Endodermal cell (in vitro differentiated cells): ENCODE data around the gene BOLL. TPM values are rescaled to one million over a fixed set of nuclear protein-coding genes. Genes with fewer than 3 reads are reported as not detected.

ENCODE experiments used
- DNase-seq: peaks from one replicate; pipeline ENCODE4 v3.0.0-alpha.2; 2017
- H3K27ac ChIP-seq: 2 replicates; pipeline ENCODE4 v1.5.1; 2013; ENCODE audit warnings: mild to moderate bottlenecking, low read depth, low read length, moderate library complexity
- H3K27me3 ChIP-seq: 2 replicates; pipeline ENCODE4 v1.6.1; 2013; ENCODE audit warnings: mild to moderate bottlenecking, low read length, moderate library complexity; ENCODE audit not compliant: insufficient read depth, control insufficient read depth, poor library complexity, severe bottlenecking
- H3K36me3 ChIP-seq: 2 replicates; pipeline ENCODE4 v1.7.0; 2013; ENCODE audit warnings: mild to moderate bottlenecking, low read length, moderate library complexity; ENCODE audit not compliant: control insufficient read depth, insufficient read depth
- H3K4me1 ChIP-seq: one replicate; pipeline ENCODE4 v1.7.0; 2013; ENCODE audit warnings: low read length; ENCODE audit not compliant: control insufficient read depth, insufficient read depth
- H3K4me3 ChIP-seq: 2 replicates; pipeline ENCODE4 v1.5.1; 2013; ENCODE audit warnings: mild to moderate bottlenecking, low read length, moderate library complexity
- H3K9ac ChIP-seq: 2 replicates; pipeline ENCODE4 v1.6.1; 2013; ENCODE audit warnings: mild to moderate bottlenecking, low read length, moderate library complexity; ENCODE audit not compliant: poor library complexity, severe bottlenecking; ENCODE audit errors: extremely low read depth
- H3K9me3 ChIP-seq: 2 replicates; pipeline ENCODE4 v1.6.1; 2013; ENCODE audit warnings: mild to moderate bottlenecking, low read length, moderate library complexity; ENCODE audit not compliant: control insufficient read depth
- H3K27ac Mint-ChIP-seq: 2 replicates; pipeline ENCODE4 v1.8.0; 2020; ENCODE audit warnings: mixed read lengths
- H3K27me3 Mint-ChIP-seq: 2 replicates; pipeline ENCODE4 v1.8.0; 2021; ENCODE audit warnings: mild to moderate bottlenecking, mixed read lengths; ENCODE audit not compliant: insufficient read depth
- H3K36me3 Mint-ChIP-seq: 2 replicates; pipeline ENCODE4 v1.8.0; 2020; ENCODE audit warnings: low read depth, mixed read lengths
- H3K4me1 Mint-ChIP-seq: 2 replicates; pipeline ENCODE4 v1.8.0; 2020; ENCODE audit warnings: mixed read lengths
- H3K4me3 Mint-ChIP-seq: 2 replicates; pipeline ENCODE4 v1.8.0; 2020; ENCODE audit warnings: mild to moderate bottlenecking, moderate library complexity, mixed read lengths
- H3K9me3 Mint-ChIP-seq: 2 replicates; pipeline ENCODE4 v1.8.0; 2020; ENCODE audit warnings: mild to moderate bottlenecking, mixed read lengths
- CTCF ChIP-seq: fragments of 200-600 bp; sonication (generic); conservative IDR thresholded peaks from 2 replicates; pipeline ENCODE4 v1.5.0; 2021; ENCODE audit warnings: antibody characterized with exemption, mild to moderate bottlenecking
- WGBS, 2 experiments: methylation state at CpG; one replicate each; pipeline versions ENCODE4 v1.1.5 to v1.1.7; 2013; ENCODE audit warnings: missing lambda C conversion rate in 2 of 2, mixed read lengths in 1 of 2; ENCODE audit not compliant: insufficient coverage in 1 of 2, insufficient read length in 1 of 2; 5-methylcytosine and 5-hydroxymethylcytosine counted together
- total RNA-seq, 2 donors: library from RNA; stranded (reverse); fragmentation: NEBNext Ultra II Directional in 1 of 2; extraction: Animal tissue kit (Norgen Biotek cat#: 25700) in 1 of 2; gene quantifications; 2 replicates in 1 of 2; 3 replicates in 1 of 2; pipeline ENCODE4 v1.2.1, GENCODE V29; 2021

Gene BOLL
- total RNA-seq, 2 donors from 2014 or later = not detected

- H3K27me3 Mint-ChIP-seq = peaks cover 45% of the 10 kb centered on the region
- Histone ChIP-seq H3K27me3 (peaks cover 35% of the 10 kb centered on the region), H3K4me3 (no peak overlapping the region), H3K9me3 (no peaks in the 10 kb centered on the region), H3K36me3 (no peaks in the 10 kb centered on the region), H3K9ac (no peak overlapping the region), H3K27ac (no peak overlapping the region), H3K4me1 (no peaks in the 10 kb centered on the region)
- DNase-seq = no peak
- peaks cover 4% of the 10 kb centered on the region for H3K9me3 Mint-ChIP-seq
- no peak for TF ChIP-seq CTCF
- no peak overlapping the region for H3K4me3 Mint-ChIP-seq
- peaks cover 10% of the 10 kb centered on the region for H3K4me1 Mint-ChIP-seq
- H3K36me3 Mint-ChIP-seq = no peaks in the 10 kb centered on the region
- no peak overlapping the region for H3K27ac Mint-ChIP-seq
Measured at GRCh38 chr2:197801033-197801432, 15.9 kb upstream of the BOLL start.

DNA sequence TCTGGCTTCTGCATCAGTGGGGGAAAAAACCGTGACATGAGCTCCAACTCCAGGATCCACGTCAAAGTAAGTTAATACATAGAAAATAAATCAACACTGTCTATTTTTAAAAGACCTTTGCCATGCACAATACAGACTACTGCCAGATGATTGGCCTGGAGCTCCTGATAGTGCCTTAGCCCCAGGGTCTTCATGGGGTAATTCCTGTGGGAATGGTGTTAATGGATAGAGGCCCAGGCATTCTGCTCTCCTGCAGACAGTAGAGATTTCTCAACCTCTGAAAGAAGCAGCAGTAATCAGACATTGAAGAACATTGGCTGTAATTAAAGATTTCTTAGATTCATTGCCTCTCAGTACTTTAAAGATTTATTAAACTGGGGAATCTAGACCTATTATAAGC lies 15.0 kb upstream of the BOLL start:
- Mint-ChIP-seq H3K4me3 (no peak overlapping the region), H3K27ac (no peak overlapping the region), H3K4me1 (peaks cover 5% of the 10 kb centered on the region), H3K27me3 (peaks cover 35% of the 10 kb centered on the region), H3K9me3 (peaks cover 7% of the 10 kb centered on the region), H3K36me3 (no peaks in the 10 kb centered on the region)
- no peaks in the 10 kb centered on the region for H3K4me1 ChIP-seq
- no peaks in the 10 kb centered on the region for H3K36me3 ChIP-seq
- no peak overlapping the region for H3K4me3 ChIP-seq
- DNase-seq = no peak
- H3K27me3 ChIP-seq = peaks cover 26% of the 10 kb centered on the region
- H3K27ac ChIP-seq = no peak overlapping the region
- 88% methylated on average over 2 of the region's 2 CpGs; no CpG with 5 or more reads in 1 of the 2 experiments for WGBS, 2 experiments
- TF ChIP-seq CTCF = no peak
- H3K9me3 ChIP-seq = no peaks in the 10 kb centered on the region
- H3K9ac ChIP-seq = no peak overlapping the region

DNA sequence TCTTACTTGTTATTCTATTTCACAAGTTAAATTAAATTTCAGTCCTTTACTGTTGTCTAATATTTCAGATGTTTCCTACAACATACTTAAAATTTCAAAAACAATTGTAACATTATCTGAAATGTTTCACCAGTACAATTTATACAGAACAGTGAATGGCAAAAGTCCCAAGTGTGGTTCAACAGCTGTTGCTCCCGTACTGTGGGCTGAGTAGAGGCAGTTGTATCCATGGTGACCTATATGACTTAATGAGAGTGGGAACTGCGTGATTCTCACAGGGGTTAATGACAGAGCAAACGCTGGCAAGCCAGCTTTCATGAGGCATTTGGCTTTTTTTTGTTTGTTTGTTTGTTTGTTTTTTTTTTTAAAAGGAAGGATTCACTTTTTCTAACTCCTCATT lies 13.9 kb upstream of the BOLL start:
- Histone ChIP-seq H3K9me3 (no peaks in the 10 kb centered on the region), H3K36me3 (no peaks in the 10 kb centered on the region), H3K27ac (no peak overlapping the region), H3K4me3 (no peak overlapping the region), H3K4me1 (no peaks in the 10 kb centered on the region), H3K9ac (no peak overlapping the region), H3K27me3 (peaks cover 23% of the 10 kb centered on the region)
- Mint-ChIP-seq H3K27me3 (peaks cover 31% of the 10 kb centered on the region), H3K4me3 (no peak overlapping the region), H3K36me3 (no peaks in the 10 kb centered on the region), H3K4me1 (peaks cover 3% of the 10 kb centered on the region), H3K9me3 (peaks cover 7% of the 10 kb centered on the region), H3K27ac (no peak overlapping the region)
- 71 to 79% methylated on average over 3 of the region's 3 CpGs for WGBS, 2 experiments
- TF ChIP-seq CTCF = no peak
- DNase-seq = no peak
